Lung microvascular endothelial cell (primary cell): ENCODE measurements around the gene NFAM1. TPM values are rescaled to one million over a fixed set of nuclear protein-coding genes. Genes with fewer than 3 reads are reported as not detected.

Experiments used
- DNase-seq, 2 donors: peaks; one replicate each; pipeline versions ENCODE4 v3.0.0 to v3.0.0-alpha.2; 2010; ENCODE audit warnings: low read depth in 2 of 2
- total RNA-seq: library from RNA; depleted of rRNA; stranded (reverse); fragments of >200 nt; gene quantifications from 2 replicates; pipeline ENCODE4 v1.2.1, GENCODE V29; 2014

NFAM1 gene
- total RNA-seq, 1 donor from 2014 or later, result not detected

DNA sequence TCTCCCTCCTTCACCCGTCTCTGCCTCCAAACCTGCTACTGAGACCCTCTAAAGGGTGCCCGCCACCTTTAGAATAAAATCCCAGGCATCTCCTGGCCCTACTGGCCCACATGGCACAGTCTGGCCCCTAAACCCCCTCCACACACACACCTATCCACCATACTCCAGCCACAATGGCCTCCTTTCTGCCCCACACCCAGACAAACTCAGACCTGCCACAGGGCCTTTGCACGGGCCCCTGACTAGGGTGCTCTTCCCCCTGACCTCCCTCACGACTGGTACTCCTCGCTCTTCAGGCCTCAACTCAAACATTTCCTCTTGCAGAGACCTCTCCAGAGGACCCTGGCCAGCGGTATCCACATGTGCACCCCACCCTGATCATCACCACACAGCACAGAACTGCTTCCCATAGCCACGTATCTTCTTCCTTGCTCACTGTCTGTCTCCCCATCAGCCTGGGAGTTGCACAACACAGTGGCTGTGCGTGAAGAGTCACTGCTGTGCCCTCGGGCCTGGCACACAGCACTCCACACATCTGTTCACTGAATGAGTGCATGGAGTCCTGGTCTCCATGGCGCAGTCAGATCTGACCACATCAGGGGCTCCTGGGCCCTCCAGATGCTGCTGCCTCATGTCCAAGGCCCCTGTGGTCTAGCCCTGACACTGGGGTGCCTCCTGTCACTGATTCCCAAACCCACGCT, 95.5 kb downstream of the NFAM1 start:
- no peak for DNase-seq

DNA sequence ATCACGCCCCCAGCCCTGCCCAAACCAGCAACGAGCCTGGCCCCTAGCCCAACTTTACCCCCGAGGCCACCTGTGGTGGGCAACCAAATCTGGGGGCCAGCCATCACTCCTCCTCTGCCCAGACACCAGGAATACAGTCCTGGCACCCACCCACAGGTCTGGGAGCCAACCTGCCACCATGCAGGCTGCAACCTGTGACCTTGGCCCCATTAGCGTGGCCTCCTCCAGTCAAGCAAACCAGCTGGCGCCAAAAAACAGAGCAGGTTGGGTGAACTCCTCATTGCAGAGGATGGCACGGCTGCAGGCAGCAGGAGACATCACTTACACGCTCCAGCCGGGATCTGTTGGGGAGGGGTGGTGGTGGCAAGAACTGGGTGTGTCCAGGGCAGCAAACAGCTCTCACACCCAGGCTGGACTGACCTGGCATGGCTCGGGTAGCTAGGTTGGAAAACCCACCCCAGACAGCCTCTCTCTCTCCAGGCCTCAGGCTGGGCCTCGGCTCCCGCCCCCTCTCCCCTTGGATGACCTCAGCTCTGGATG, 96.3 kb downstream of the NFAM1 start:
- DNase-seq, result no peak

DNA sequence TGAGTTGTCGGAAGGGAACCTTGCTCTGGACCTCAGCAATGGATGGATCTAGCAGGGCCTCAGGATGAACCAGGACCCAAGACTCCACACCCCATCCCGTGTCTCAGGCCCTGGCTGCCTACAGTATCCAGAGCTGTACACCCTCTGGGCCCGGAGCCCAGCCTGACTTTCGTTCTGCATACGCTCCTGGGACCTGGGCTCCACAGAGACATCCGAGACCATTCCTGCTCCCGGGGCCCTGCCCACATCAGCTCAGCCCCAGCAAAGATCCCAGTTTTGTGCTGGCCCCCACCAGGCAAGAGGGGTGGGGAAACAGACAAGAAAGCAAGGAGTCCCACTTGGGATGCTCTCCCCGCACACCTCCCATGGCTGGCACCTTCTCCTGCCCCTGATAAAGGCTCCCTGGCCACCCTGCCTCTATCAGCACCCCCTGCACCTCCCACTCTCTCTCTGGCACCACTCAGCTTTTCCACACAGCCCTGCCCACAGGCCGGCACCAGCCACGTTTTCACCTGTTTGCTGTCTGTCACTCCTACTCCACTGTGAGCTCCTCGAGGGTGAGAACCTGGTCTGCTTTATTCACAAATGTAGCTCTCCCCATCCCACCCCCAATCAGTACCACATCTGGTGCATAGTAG, 97.2 kb downstream of the NFAM1 start:
- DNase-seq, result no peak

DNA sequence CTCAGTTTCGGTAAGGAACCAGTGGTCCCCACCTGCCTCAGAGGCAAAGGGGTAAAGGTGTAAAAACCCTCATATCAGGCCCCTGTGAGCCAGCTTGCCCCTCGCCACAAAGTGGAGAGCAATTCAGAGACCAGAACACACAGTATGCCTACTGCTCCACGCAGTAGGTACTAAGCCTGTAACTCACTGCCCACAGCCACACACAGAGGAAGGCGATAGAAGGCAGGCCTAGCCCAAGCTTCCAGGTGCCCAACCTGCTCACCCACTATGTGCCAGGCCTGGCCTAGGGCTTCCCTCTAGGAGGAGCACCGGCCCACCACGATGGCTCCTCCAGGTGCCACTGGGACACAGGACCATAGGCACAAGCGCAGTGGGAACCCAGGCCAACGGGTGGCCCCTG, 98.7 kb downstream of the NFAM1 start:
- DNase-seq, result no peak

DNA sequence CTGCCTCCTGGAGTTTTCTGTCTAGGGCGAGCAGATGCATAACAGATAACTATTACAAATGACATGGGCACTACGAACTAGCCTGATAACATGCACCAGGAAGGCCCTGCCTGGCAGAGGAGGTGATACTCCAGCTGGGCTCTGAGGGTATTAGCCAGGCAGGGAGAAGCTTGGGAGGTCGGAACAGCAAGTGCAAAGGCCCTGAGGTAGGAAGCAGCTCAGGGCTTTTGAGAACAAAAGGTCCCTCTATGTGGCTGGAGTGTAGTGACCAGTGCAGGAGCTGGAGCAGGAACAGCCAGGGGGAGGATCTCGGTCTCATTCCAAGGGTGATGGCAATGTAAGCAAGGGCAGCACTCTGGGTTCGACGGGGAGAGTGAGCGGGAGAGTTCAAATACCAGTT, 100.1 kb downstream of the NFAM1 start:
- DNase-seq, result no peak

DNA sequence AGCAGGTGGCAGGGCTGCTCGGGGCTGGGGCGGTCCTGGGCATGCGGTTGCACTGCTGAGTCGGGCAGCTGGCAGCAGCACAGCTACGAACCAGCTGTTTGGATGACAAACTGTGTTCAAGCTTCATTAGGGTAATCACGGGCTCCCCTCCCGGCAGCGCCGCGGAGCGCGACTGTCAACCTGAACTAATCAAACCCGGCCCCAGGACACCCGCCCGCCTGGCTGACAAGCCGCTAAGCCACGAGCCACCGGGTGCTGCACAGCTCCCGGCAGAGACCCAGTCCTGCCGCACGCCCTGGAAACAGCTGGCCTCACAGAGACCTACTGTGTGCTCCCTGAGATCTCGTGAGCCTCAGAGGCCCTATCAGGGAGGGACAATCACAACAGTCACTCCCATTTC, 101.2 kb downstream of the NFAM1 start:
- DNase-seq, result peak in 1 of 2 donors; percentile 56

Other genes starting within 250 kb of the NFAM1 start
- 13.3 and 16.9 TPM in 2 replicates for gene TCF20, start 161.8 kb downstream of the NFAM1 start, total RNA-seq
- gene RRP7A, start 87.4 kb upstream of the NFAM1 start, total RNA-seq, result 24.4 and 27.2 TPM in 2 replicates
- 3.3 and 3.8 TPM in 2 replicates for gene SERHL2, start 121.6 kb upstream of the NFAM1 start, total RNA-seq
- gene POLDIP3, start 182.5 kb upstream of the NFAM1 start, total RNA-seq, result 18.7 and 20.6 TPM in 2 replicates
- 0.22 and 0.60 TPM in 2 replicates for gene ATP5MGL, start 208.2 kb upstream of the NFAM1 start, total RNA-seq
- gene CYB5R3, start 217.0 kb upstream of the NFAM1 start, total RNA-seq, result 99.0 and 129 TPM in 2 replicates